Measurements from ENCODE around the gene METTL25.

METTL25 gene

DNA sequence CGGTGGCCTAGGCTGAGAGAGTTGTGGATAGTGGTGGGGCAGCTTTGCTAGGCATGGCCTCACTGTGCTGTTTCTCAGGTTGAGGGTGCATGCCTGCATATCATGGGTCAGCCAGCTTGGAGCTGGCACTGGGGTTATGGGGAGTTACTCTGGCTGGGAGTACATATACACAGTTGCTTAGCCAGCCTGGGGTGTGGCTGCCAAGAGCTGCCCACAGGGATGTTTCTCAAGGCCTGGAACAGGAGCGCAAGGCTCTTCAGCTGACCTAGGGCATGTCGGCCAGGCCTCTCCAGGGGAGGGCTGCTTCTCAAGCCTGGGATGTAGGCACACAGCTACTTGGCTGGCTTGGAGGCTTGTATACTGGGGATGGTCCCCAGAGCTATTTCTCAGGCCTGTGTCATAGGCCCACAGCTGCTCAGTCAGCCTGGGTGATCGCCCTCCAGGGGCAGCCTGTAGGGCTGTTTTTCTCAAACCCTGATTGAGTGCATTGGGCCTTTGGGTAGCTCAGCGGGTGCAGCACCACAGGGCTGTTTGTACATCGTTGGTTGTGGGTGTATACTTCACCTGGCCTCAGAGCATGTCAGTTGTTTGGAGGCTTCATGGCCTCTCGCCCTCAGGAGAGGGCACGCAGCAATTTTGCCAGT is 114.9 kb downstream of the METTL25 start:
- no peak for DNase-seq

DNA sequence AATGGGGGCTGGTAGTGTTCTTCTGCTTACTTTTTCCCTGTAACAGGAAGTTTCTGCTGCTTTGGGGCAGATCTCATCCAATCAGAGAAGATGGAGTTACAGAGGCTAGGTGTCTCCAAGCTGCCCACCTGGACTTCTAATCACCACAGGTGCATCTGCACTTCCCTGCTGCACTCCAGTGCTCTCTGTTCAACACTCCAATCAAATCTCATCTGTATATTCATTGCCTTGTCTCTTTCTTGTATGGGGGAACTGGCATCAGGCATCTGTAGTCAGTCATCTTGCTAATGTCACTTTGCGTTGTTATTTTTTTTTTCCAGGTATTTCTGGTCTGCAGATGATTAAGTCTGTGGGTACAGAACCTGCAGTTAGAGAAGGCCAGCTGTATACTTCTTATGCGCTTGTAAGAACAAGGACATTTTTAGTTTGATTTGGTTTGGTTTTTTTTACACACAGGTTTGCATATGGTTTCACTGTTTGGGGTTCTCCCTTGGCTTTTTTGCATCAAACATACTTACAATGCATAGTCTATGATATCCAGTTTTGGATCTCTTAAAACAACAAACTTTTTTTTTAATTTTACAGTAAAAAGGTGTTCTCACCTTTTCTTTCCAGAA is 116.0 kb downstream of the METTL25 start:
- no peak for DNase-seq

GRCh38 chr12:82474798-82475184 is 116.5 kb downstream of the METTL25 start:
- DNase-seq: no peak

DNA sequence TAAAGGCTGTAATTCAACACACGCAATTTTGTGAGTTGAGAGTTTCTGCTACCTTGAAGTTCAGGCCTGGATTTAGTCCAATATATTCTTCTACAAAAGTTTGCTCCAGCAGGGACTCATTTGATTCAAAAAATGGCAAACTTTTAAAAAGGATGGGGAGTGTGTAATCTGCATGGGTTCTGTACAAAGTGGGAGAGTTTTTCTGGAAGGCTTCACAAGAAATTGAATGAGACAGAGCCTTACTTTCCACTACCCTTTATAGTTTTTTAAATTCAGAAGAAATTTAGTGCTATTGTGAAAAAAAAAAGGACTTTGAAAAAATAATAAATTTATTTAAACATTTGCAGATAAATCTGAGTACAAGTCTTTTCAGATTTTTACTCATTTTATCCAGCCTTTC is 116.9 kb downstream of the METTL25 start:
- DNase-seq: no peak

DNA sequence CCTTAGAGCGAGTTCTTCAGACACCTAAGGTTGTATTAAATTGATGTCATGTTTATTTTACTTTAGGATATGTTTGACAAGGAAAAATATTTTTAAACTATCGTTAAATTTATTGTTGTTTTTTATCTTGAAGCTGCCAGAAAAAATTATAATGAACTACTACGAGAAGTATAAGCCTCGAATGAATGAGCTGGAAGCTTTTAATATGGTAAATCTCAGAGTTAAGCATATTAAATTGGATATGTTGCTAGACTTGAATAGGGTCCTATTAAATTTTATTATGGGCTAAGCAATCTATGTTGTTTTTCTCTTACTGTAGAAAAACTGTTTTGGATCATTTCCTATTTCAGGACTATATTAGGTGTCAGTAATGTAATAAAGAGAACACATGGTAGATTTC is 118.2 kb downstream of the METTL25 start:
- no peak for DNase-seq

GRCh38 chr12:82479511-82479910 is 121.2 kb downstream of the METTL25 start:
- DNase-seq: no peak

- DNase-seq: no peak
Measured at GRCh38 chr12:82480606-82481005, 122.3 kb downstream of the METTL25 start.

GRCh38 chr12:82481954-82482353 is 123.6 kb downstream of the METTL25 start:
- DNase-seq: no peak

DNA sequence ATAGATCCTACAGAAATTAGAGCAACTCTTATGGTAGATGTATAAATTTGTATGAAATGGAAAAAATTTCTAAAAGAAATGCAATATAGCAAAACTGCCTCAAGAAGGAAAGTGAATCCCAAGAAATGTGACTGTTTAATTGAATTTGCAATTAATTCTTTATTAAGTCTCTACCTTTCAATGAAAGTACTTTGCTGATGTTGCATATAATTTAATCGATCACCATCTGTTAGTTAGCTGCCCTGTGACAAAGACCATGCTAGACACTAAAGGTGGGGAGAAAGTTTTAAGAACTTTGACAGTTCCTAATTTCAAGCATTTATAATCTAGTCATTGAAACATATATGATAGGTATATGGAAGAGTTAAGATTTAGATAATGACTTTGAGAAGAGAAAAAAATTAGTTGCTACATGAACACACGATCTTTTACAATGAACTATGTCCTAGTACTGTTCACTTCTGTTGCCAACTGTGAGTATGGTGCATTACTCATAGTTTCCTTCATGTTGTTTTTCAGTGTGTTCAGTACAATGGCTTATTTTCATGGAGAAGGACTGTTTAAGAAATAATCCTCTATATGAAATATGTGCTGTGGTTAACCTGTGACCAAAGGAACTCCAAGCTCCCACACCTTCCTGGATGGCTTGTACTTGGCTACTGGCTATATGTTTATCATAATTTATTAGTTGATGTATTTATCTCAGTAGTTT is 128.4 kb downstream of the METTL25 start:
- DNase-seq: no peak

DNA sequence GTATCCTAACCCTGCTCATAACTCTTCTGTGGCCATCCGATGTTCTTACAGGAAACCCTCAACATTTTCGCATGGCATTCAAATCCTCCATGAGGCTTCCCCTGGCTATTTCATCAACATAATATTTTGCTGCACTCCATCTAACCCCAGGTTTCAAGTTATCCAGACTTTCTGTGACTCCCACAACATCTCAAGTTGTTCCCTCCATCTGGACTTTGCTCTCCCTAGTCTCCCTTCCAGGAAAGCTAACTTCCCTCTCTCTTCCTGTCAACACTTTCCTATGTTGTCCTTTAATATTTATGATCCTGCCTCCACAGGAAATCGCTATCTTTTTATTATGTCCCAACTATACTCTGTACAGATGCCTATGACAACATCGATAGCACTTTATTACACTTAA is 146.1 kb downstream of the METTL25 start:
- no peak for DNase-seq

DNA sequence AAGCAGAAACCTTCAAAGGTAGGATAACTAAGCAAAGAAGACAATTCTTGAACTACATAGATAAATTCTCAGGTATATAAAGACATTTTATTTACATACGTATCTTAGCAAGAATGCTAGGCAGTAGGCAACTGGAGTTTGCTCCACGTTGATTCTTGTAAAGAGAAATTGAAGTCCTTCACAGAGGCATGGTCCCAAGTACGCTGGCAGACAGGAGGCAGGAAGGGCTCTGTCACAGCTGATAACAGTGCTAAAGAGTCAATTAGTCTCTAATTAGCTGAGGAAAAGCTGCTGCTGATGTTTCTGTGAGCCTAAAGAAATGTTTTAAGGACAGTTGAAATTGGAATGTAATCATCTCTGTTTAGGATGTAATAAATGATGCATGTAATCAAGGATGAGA is 146.8 kb downstream of the METTL25 start:
- no peak for DNase-seq

DNA sequence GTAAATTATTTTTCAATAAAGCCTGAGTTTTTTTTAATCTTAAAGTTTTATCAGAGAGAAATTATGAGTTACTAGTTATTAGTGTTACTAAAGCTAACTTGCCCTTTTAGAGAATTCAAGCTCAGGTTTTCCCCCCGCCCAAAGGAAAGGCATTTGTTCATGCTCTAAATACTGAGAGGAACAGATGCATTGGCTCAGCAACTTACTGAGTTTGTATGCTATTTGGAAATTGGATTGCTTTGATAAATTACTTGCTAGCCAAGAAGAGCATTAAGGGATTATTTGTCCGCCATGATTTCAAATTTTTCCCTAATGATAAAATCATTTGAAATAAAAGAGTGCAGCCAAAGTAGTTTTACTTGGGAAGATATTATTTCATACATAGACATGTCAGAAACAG is 149.4 kb downstream of the METTL25 start:
- no peak for DNase-seq

DNA sequence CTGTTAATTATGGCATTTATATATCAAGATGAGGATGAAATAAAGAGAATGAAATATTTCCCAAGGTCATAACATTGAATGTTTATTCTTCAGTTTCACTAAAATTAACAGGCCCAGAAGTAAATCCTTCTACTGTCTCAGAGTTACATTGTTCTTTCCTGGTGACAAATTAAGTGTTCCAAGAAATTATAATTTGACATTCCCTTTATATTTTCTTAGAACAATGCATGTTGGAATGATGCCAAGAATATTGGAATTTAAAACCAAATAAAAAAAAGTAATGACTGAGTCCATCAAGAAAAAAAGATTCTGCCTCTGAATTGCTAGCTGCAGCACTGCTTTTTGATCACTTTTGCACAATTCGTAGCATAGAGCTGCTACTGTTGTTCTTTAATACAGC is 152.1 kb downstream of the METTL25 start:
- DNase-seq: no peak

DNA sequence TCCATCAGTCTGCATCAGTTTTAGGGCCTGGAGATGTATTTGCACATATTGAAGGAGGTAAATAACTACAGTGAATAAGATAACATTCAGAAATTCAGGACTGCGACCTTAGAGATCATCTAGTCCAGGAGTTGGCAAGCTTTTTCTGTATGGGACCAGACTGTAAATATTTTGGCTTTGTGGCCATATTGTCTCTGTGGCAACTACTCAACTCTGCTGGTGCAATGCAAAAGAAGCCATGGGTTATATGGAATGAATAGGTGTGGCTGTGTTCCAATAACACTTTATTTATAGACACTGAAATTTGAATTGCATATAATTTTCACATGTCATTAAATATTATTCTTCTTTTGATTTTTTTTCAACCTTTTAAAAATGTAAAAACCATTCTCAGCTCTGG is 156.6 kb downstream of the METTL25 start:
- DNase-seq: no peak

- DNase-seq: no peak
Measured at GRCh38 chr12:82515652-82516051, 157.3 kb downstream of the METTL25 start.

- DNase-seq: no peak
Measured at GRCh38 chr12:82517027-82517426, 158.7 kb downstream of the METTL25 start.

DNA sequence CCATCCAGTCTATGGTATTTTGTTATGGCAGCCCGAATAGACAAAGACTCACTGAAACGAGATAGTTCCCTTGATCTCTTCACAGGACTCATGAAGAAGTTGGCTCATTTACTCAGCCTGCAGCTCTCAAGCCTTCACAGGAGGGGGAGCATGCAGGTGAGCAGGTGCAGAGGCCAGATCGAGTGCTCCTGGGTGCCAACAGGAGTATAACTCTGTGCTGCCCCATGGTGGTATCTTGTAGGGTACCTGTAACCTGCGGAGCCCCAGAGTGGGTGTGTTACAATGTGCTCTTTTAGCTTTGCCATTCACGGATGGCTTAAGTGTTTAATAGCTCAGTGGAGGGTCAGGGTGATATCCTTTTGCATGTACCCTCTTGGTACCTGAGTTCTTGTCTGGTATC is 159.5 kb downstream of the METTL25 start:
- DNase-seq: no peak

DNA sequence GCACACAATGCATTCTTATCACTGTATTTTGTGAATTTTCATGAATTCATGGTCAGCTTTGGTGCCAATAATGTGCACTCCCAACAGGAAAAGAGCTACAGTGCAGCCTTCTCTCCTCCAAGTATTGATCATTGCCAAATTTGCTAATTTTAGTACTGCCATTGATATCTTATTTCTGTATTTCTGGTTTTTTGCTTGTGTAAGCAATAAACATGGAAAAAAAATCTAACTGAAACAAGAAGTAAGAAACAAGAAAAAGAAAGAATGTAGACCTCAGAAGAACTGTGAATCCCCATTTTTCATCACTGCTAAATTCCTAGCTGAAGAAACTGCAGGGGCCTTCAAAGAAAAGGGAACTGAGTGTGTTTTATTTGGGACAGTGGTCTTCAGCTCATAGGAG is 161.2 kb downstream of the METTL25 start:
- DNase-seq: no peak

DNA sequence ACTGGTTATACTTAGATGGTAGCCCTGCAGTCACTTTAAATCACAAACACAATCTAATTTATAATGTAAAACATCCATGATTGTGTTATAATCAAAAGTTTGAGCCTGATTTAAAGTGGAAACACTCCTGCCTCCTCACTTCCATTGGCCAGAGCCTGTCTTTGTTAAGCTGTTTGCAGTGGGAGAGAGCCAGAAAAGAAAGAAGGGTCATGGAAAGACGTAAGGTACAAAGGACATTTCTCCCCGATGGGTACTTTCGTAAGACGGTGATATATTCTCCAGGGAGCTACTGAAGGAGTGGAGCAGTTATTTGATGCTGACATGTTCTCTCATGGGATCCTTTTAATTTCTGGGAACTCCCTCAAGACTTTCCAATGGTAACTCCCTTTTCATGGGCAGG is 164.0 kb downstream of the METTL25 start:
- DNase-seq: no peak

DNA sequence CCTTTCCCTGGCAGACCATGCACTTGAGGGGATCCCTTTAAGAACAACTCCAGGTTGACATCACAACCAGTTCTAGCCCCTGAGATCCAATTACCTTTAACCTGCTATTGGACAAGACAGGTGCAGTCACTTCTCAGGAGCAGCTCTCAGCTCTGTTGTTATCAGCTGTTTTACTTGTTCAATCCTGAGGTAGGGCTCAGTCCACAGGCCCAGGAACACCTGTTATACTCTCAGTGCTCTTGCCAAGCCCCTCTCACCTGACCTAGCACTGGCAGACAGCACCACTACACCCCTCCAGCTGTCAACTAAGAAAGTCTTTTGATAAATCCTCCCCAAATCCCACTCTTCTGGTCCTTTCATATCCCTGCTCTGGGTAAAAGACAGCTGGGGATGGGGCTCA is 164.4 kb downstream of the METTL25 start:
- no peak for DNase-seq

DNA sequence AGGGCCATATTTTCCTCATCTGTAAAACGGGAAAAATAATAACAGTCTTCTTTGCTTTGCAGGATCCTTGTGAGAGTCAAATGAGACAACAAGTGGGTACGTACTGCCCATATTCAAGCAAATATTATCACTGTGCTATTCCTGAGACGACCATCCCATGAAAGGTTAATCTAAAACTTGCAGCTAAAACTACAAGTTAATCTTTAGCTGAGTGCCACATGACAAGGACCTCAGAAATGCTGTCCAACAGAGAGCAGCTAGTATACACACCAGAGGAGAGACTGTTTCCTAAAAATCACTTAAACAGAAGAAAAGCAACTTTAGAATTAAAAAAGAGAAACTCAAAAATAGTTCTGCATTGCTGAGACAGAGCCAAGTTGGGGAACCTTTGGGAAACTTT is 165.7 kb downstream of the METTL25 start:
- no peak for DNase-seq

- no peak for DNase-seq
Measured at GRCh38 chr12:82524641-82525040, 166.3 kb downstream of the METTL25 start.

- DNase-seq: no peak
Measured at GRCh38 chr12:82525616-82526015, 167.3 kb downstream of the METTL25 start.

DNA sequence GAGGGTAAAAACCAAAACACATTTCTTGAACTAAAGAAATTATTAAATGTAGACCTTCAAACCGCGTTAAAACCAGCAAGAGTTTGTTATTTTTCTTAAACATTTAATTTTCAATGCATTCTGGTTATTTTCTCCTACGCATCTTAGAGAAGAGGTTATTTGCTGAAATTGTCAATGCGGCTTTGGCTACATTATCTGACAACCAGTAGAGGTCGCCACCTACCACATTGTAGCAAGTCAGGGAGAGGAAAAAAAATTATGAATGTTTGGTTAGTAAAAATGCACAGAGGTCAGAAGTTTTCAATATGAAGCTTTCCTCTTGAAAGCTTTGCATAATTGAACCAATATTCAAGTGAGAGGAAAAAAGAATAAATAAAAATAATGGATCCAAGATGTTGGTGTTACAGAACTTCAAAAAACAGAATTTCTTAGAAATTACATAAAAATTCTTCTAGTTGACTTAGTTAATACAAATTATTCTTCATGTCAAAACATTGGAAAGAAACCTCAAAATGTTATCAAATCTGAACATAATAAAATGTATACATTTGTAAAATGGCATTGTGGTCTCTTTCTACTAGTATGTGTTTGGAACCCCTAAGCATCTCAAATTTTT is 168.9 kb downstream of the METTL25 start:
- peak; percentile 14 for DNase-seq

Measured in KG1 (cell line).